GM19468 (cell line): ENCODE measurements around the gene STMN3.
A peak's percentile ranks its signal among the peaks of the same experiment; 100 is the strongest.
"Not testable (repeated sequence)": the region's sequence is repeated elsewhere in the genome, so short reads cannot be mapped to it uniquely, and the experiment has no call there.

Experiments
- ATAC-seq: cut with Tn5 transposase; IDR thresholded peaks from one replicate; pipeline ENCODE4 v1.9.1; 2021; ENCODE audit warnings: mild to moderate bottlenecking, moderate library complexity, moderate number of reproducible peaks; ENCODE audit not compliant: unreplicated experiment; ENCODE audit errors: extremely low read depth

The STMN3 gene

DNA sequence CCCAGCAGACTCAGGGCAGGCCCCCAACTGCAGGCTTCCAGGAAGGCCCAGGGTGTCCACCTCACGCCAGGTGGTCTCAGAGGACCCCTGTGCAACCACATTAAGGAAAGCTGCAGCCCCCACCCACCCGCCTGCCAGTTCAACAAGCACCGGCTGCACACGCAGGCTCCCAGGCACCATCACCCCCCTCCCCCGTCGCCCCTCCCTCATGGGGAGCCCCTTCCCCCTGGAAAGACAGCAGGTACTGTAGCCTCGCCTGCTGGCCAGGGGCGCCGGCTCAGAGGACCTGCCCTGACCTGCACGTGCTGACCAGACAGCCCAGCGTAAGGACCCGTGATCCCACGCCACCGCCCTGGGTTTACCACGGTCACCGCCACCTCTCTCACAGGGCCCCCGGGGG, 12.5 kb downstream of the STMN3 start:
- not testable (repeated sequence) for ATAC-seq

- ATAC-seq = no peak
These were observed 13.1 kb downstream of the STMN3 start for GRCh38 chr20:63640086-63640485.

- no peak for ATAC-seq
These were observed 13.9 kb downstream of the STMN3 start for GRCh38 chr20:63639093-63639975.

DNA sequence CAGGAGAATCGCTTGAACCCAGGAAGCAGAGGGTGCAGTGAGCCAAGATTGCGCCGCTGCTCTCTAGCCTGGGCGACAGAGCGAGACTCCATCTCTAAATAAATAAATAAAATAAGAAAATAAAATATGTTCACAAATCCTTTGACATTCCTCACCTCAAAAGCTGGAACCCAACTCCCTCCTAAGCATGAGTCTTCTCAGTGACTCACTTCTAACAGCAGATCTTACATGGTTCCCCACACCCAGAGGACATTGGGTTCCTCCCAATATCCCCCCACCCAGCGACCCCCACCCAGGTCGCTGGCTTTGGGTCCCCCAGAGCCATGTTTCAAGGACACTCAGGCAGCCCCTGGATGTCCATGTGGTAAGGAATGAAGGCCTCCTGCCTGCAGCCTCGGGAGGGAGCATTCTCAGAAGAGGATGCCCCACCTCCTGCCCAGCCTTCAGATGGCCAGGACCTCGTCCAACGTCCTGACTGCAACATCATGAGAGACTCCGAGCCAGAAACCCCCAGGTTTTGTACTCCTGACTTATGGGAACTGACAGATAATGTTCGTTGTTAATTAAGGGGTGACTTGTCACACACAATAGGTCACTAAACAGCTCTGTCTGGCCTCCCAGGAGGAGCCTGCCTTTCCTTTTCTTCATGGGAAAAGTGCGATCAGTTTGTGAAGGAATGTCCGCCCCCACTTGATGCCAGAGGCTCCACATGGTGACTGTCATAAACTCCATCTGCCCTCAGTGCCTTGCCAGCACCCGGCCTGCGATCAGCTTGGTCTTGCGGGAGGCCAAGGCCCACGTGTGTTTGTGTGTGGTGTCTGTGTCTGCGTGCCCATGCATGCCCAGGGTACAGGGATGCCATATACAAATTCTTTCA, 16.2 kb downstream of the STMN3 start:
- no peak for ATAC-seq

DNA sequence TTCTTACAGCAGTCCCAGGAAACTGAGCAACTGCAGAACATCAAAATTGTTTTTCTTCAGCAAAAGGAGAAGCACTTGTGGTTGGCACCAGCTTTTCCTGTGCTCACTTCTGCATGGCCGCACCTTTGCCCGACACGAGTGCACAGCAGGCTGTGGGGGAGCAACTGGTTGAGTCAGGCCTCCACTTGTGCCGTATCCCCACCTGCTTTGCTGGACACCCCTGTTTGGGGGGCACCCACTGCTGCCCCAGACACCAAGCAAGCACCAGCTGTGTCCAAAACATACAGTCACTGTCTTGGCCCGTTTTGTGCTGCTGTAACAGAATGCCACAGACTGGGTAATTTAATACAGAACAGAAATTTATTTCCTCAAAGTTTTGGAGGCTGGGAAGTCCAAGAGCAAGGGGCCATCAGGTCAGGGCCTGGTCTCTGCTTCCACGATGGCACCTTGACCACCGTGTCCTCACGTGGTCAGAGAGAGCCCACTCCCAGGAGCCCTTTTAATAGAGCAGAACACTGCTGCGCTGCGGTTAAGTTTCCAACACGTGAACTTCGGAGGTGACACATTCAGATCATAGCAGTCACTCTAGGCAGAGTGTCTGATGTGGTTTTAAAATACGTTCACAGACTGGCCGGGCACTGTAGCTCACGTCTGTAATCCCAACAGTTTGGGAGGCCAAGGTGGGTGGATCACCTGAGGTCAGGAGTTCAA, 17.6 kb downstream of the STMN3 start:
- ATAC-seq = peak; percentile 25

- ATAC-seq = no peak
These were observed 19.5 kb downstream of the STMN3 start for GRCh38 chr20:63633732-63634131.

- not testable (repeated sequence) for ATAC-seq
These were observed 21.8 kb downstream of the STMN3 start for GRCh38 chr20:63631426-63631825.

- ATAC-seq = not testable (repeated sequence)
These were observed 22.3 kb downstream of the STMN3 start for GRCh38 chr20:63630956-63631355.

DNA sequence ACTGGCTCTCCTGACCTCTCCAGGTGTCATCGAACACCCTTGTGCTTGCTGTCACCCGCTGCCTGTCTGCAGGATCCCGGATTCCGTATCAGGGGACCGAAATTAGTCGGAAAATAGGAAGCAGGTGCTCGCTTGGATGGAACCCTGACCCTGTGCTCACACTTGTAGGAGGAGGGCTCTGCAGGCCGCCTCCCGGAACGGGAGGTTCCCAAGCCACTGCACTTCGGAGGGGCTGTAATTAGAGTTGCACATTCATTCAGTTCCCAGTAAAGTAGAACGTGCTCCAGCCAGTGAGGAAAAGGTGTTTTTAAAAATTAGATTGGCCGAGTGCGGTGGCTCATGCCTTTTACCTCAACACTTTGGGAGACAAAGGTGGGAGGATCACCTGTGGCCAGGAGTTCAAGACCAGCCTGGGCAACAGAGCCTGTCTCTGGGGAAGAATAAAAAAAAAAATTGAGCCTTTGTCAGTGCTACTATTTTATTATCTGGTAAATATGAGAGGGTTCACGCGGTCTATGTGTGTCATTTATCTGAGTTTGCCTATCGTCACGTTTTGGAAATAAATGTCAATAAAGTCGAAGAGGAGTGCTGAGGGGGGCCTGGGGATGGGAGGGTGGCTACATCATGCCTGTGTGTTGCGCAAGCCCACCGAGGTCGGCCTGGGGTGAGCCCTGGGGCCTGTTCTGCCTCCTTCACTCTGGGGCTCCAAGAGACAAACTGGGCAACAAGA, 24.8 kb downstream of the STMN3 start:
- no peak for ATAC-seq

- ATAC-seq = no peak
These were observed 25.4 kb downstream of the STMN3 start for GRCh38 chr20:63627751-63628245.

GRCh38 chr20:63627129-63627750, 26.0 kb downstream of the STMN3 start:
- ATAC-seq = peak; percentile 56

- ATAC-seq = no peak
These were observed 26.6 kb downstream of the STMN3 start, which contains the start of gene GMEB2 for GRCh38 chr20:63626424-63627128. TSS of gene GMEB2 (minus strand) at chr20:63627101. CDS start at chr20:63619397, 7,704 bp downstream.

- ATAC-seq = no peak
These were observed 27.3 kb downstream of the STMN3 start for GRCh38 chr20:63625771-63626423.

- no peak for ATAC-seq
These were observed 28.7 kb downstream of the STMN3 start for GRCh38 chr20:63624486-63624885.

DNA sequence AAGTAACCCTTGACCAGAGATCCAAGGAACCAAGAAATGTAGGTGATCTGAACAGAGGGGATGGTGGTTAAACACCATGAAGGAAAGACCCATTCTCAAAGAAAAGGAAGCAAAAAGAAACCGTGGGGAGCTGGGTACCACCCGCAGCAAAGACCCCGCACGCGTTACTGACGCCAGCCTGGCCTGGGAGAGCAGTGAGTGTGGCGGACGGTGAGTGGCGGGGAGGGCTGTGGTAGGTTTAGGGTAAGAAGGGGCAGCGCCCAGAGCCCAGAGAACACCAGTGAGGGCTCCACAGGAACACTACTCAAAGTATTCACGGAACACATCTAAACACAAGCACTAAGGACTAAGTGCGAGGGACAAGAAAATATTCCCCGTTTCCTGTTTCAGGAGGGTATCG, 30.5 kb downstream of the STMN3 start:
- ATAC-seq = no peak

- ATAC-seq = no peak
These were observed 31.1 kb downstream of the STMN3 start for GRCh38 chr20:63622096-63622495.

- ATAC-seq = no peak
These were observed 32.2 kb downstream of the STMN3 start for GRCh38 chr20:63620991-63621390.

DNA sequence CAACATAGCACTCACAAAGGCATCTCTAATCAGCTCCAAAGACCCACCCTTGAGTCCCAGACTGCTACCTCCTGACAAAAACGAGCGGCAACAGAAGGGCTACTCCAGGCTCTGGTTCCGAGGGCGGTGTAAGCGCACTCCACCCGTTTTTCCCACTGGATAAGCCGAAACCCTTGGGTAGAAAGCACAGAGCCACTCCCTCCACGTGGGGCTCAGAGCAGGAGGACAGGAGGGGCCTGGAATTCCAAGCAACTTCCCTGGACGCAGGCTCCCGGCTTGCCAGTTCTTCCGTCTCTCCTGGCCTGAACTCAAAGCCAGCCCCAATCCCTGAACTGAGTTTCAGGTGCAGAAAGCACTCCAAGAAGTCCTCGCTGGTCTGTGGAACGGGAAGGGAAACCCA, 33.7 kb downstream of the STMN3 start:
- no peak for ATAC-seq
